22Rv1 (cell line): Measurements from ENCODE around the gene TRIM39.

ENCODE experiments used
- H3K27ac ChIP-seq: fragments of 450-650 bp; 2 replicates; pipeline ENCODE4 v1.5.1; 2017
- CTCF ChIP-seq: fragments of 450-650 bp; IDR thresholded peaks from 2 replicates; pipeline ENCODE4 v1.5.1; 2017; ENCODE audit warnings: mild to moderate bottlenecking
- ZFX ChIP-seq: fragments of 450-650 bp; IDR thresholded peaks from 2 replicates; pipeline ENCODE4 v1.6.1; 2017; ENCODE audit warnings: antibody characterized with exemption, borderline replicate concordance

The TRIM39 gene

GRCh38 chr6:30311671-30312070 is 15.1 kb upstream of the TRIM39 start:
- TF ChIP-seq ZFX (no peak), CTCF (no peak)

GRCh38 chr6:30312266-30312665 is 14.5 kb upstream of the TRIM39 start:
- TF ChIP-seq CTCF (no peak), ZFX (no peak)
- H3K27ac ChIP-seq: no peak overlapping the region

More at GRCh38 chr6:30311671-30312070, 15.1 kb upstream of the TRIM39 start:
- no peak overlapping the region for H3K27ac ChIP-seq

GRCh38 chr6:30312676-30313321 is 13.9 kb upstream of the TRIM39 start:
- no peak for TF ChIP-seq CTCF
- TF ChIP-seq ZFX: no peak
- no peak overlapping the region for H3K27ac ChIP-seq

GRCh38 chr6:30315156-30315555 is 11.6 kb upstream of the TRIM39 start:
- no peak for TF ChIP-seq CTCF
- TF ChIP-seq ZFX: no peak
- H3K27ac ChIP-seq: no peak overlapping the region

GRCh38 chr6:30317913-30318589 is 8.7 kb upstream of the TRIM39 start:
- TF ChIP-seq ZFX (no peak), CTCF (no peak)
- no peak overlapping the region for H3K27ac ChIP-seq

- H3K27ac ChIP-seq: no peak overlapping the region
- TF ChIP-seq CTCF (no peak), ZFX (no peak)
Observed at GRCh38 chr6:30319146-30319835, 7.4 kb upstream of the TRIM39 start.

- no peak overlapping the region for H3K27ac ChIP-seq
- TF ChIP-seq CTCF (no peak), ZFX (no peak)
Observed at GRCh38 chr6:30321692-30322388, 4.9 kb upstream of the TRIM39 start.
